Myocyte (in vitro differentiated cells): ENCODE measurements around the gene DMRTA2. TPM values are rescaled to one million over a fixed set of nuclear protein-coding genes. Genes with fewer than 3 reads are reported as not detected.
"Not testable (repeated sequence)": the region's sequence is repeated elsewhere in the genome, so short reads cannot be mapped to it uniquely, and the experiment has no call there.

ENCODE experiments used
- DNase-seq: peaks from one replicate; pipeline ENCODE4 v3.0.0-alpha.2; 2012; ENCODE audit warnings: low read depth
- total RNA-seq: library from RNA; depleted of rRNA; stranded (reverse); fragments of >200 nt; gene quantifications from 2 replicates; pipeline ENCODE4 v1.2.3, GENCODE V29; 2014

DMRTA2 gene
- total RNA-seq, 1 donor from 2014 or later: 0.43 TPM

GRCh38 chr1:50393522-50394120 lies 29.6 kb downstream of the DMRTA2 start:
- no peak for DNase-seq

GRCh38 chr1:50381551-50381950 lies 41.7 kb downstream of the DMRTA2 start:
- DNase-seq: not testable (repeated sequence)

- no peak for DNase-seq
Observed at GRCh38 chr1:50378770-50379169, 44.5 kb downstream of the DMRTA2 start.

GRCh38 chr1:50373532-50373931 lies 49.7 kb downstream of the DMRTA2 start:
- DNase-seq: no peak

- peak; percentile 16 for DNase-seq
Observed at GRCh38 chr1:50371749-50372148, 51.5 kb downstream of the DMRTA2 start.

GRCh38 chr1:50369830-50370229 lies 53.4 kb downstream of the DMRTA2 start:
- no peak for DNase-seq

GRCh38 chr1:50369008-50369634 lies 54.1 kb downstream of the DMRTA2 start:
- DNase-seq: no peak

GRCh38 chr1:50368179-50369007 lies 54.9 kb downstream of the DMRTA2 start:
- DNase-seq: peak; percentile 36
